ENCODE measurements around the gene GP1BB. TPM values are rescaled to one million over a fixed set of nuclear protein-coding genes. Genes with fewer than 3 reads are reported as not detected.

Gene GP1BB
- total and polyA plus RNA-seq, 2 of the 13 experiments (the other 11 are each of a cell fraction or from before 2014, with no cell fraction given): not detected

DNA sequence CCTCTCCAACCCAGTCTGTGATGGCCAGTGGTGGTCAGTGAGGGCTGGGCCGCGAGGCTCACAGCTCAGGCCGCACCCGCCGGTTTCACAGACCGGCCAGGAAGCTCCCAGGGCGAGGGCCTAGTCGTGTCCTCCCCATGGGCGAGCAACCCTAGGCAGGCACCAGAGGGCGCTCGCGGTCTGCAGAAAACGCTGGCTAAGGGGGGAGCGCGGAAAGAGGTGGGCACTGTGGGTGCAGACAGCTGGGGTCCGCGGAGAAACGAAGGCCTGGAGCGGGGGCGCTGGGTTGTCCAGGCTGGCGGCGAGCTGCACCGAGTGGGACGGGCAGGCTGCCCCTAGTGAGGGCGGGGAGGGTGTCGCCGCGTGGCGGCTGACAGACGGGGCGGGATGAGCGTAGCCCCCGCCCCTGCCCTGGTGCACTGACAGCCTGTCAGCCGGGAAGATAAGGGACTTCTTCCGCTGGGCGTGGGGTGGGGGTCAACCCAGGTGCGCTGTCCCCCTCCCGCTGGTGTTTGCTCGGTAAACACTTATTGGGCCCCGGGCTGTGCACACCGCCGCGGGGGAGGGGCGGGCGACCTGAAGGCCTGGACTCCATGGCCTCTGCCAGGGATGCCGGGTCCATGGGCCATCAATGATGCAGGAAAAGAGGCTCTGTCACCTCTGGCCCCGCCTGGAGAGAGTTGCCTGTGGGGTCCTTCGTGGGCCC, 7.5 kb downstream of the GP1BB start (continued):
- TF ChIP-seq, protein P1, sequence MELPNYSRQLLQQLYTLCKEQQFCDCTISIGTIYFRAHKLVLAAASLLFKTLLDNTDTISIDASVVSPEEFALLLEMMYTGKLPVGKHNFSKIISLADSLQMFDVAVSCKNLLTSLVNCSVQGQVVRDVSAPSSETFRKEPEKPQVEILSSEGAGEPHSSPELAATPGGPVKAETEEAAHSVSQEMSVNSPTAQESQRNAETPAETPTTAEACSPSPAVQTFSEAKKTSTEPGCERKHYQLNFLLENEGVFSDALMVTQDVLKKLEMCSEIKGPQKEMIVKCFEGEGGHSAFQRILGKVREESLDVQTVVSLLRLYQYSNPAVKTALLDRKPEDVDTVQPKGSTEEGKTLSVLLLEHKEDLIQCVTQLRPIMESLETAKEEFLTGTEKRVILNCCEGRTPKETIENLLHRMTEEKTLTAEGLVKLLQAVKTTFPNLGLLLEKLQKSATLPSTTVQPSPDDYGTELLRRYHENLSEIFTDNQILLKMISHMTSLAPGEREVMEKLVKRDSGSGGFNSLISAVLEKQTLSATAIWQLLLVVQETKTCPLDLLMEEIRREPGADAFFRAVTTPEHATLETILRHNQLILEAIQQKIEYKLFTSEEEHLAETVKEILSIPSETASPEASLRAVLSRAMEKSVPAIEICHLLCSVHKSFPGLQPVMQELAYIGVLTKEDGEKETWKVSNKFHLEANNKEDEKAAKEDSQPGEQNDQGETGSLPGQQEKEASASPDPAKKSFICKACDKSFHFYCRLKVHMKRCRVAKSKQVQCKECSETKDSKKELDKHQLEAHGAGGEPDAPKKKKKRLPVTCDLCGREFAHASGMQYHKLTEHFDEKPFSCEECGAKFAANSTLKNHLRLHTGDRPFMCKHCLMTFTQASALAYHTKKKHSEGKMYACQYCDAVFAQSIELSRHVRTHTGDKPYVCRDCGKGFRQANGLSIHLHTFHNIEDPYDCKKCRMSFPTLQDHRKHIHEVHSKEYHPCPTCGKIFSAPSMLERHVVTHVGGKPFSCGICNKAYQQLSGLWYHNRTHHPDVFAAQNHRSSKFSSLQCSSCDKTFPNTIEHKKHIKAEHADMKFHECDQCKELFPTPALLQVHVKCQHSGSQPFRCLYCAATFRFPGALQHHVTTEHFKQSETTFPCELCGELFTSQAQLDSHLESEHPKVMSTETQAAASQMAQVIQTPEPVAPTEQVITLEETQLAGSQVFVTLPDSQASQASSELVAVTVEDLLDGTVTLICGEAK (IDR thresholded peaks at IDR 0.05): no peak
- TF ChIP-seq, protein P1 (CRISPR knock-in tag; IDR thresholded peaks at IDR 0.05): peak; percentile 37; the same call in 1 of the 2 replicates
- TF ChIP-seq ZNF335 (CRISPR knock-in tag; IDR thresholded peaks at IDR 0.05) (0 out of 2 replicates have a peak, but pooled peaks have one; percentile 35), ZNF275 (CRISPR knock-in tag; IDR thresholded peaks at IDR 0.05; ENCODE audit: borderline replicate concordance) (no peak), ZHX1 (CRISPR knock-in tag; IDR thresholded peaks at IDR 0.05; ENCODE audit: low read depth) (no peak), BRD4 (CRISPR knock-in tag; IDR thresholded peaks at IDR 0.05) (0 out of 2 replicates have a peak, but pooled peaks have one; percentile 17), ZNF790 (CRISPR knock-in tag; IDR thresholded peaks at IDR 0.05; ENCODE audit: borderline replicate concordance) (no peak), NKX3-1 (CRISPR knock-in tag; IDR thresholded peaks at IDR 0.05) (no peak), ARID2 (CRISPR knock-in tag; IDR thresholded peaks at IDR 0.05; ENCODE audit: borderline replicate concordance) (no peak), ZNF383 (CRISPR knock-in tag; IDR thresholded peaks at IDR 0.05; ENCODE audit: borderline replicate concordance) (no peak), HNRNPL (IDR thresholded peaks at IDR 0.05; ENCODE audit: low read depth, low read length) (peak; percentile 80; the same call in 1 of the 2 replicates), ZNF12 (CRISPR knock-in tag; IDR thresholded peaks at IDR 0.05) (peak; percentile 16; the same call in 1 of the 2 replicates), ZNF136 (CRISPR knock-in tag; IDR thresholded peaks at IDR 0.05; ENCODE audit: low read depth) (peak; percentile 59; the same call in 1 of the 2 replicates)
- TF ChIP-seq, protein P2, sequence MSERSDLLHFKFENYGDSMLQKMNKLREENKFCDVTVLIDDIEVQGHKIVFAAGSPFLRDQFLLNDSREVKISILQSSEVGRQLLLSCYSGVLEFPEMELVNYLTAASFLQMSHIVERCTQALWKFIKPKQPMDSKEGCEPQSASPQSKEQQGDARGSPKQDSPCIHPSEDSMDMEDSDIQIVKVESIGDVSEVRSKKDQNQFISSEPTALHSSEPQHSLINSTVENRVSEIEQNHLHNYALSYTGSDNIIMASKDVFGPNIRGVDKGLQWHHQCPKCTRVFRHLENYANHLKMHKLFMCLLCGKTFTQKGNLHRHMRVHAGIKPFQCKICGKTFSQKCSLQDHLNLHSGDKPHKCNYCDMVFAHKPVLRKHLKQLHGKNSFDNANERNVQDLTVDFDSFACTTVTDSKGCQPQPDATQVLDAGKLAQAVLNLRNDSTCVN (CRISPR knock-in tag; IDR thresholded peaks at IDR 0.05; ENCODE audit: borderline replicate concordance): no peak

Measured in HepG2 (cell line).